Measurements from ENCODE around the gene AMPD1.

The AMPD1 gene

DNA sequence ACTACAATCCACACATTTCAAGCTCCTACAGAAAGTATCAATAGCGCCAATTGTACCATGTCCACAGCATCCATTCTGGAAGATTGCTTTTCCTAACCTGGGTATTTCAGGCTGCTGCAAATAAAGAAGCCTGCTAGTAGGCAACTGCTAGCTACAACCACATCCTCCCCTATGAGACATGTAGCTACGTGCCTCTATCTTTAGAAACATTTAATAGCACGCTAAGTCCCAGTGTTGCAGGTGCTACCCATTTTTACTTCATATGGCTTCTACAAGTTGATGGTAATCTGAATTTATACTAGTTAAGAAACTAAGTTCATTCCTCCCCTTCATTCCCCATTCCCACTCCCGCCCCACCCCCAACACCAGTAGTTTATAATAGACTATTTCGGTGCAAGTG, 7.4 kb upstream of the AMPD1 start:
- H3K4me3 ChIP-seq (ENCODE audit: low read depth, low read length), result no peak overlapping the region
- DNase-seq (ENCODE audit: low read depth), result no peak

DNA sequence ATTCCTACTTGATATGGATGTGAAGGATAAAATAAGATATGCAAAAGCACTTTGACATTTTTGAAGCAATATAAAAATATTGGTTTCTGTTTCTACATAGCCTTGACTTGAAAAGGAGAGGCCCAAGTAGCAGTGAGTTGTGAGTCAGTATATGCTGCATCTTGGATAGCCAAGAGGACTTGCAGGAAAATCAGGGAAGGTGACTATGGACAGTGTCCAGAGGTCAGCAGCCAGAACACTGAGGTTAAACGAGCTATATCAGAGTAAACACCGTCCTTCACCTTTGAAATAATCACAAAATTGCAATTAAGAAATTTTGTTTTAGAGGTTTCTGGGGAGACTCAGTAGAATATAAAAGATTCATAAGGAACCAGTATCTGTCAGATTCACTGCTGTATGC, 6.6 kb upstream of the AMPD1 start:
- DNase-seq (ENCODE audit: low read depth), result no peak
- H3K4me3 ChIP-seq (ENCODE audit: low read depth, low read length), result no peak overlapping the region

DNA sequence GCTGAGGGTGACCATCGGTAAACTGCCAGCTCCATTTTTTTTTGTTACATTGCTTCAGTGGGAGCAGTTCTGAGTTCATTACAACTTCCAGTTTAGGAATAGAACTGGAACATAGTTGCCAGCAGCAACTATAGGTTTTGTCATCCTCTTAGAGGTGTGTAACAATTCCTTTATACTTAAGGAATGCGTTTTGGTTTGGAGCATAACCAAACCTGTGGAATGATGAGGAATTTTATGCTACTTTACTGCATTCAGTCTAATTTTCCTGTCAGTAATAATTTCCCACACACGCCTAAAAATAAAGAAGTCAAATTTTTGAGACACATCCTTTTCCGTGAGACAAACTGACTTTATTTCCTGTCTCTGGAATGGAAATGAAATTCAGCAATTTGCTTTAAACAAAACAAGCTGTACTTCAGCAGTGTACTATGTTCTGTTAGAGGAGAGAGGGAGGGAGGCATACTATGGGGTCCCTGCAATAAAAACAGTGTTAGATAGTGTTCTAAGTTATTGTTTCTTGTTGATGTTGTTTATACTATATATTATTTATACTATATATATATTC, 4.8 kb upstream of the AMPD1 start:
- no peak for DNase-seq (ENCODE audit: low read depth)
- H3K4me3 ChIP-seq (ENCODE audit: low read depth, low read length), result no peak overlapping the region

DNA sequence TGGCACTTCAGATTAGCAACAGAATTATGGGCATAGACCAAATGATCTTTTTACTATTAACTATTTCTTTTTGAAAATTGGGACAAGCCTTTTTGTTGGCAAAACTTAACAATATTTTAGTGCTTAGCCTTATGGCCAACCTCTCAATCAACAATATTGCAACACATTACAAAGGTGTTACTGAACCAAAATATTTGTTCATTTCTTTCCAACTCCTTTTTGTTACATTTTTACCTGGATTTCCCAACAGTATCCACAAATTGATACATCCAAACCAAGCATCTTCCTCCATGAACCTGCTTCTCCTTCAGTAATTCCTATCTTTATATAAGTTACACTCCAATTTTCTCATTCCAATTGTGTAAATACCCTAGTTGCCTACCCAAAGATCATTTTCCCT, 1.5 kb upstream of the AMPD1 start:
- no peak overlapping the region for H3K4me3 ChIP-seq (ENCODE audit: low read depth, low read length)
- no peak for DNase-seq (ENCODE audit: low read depth)

DNA sequence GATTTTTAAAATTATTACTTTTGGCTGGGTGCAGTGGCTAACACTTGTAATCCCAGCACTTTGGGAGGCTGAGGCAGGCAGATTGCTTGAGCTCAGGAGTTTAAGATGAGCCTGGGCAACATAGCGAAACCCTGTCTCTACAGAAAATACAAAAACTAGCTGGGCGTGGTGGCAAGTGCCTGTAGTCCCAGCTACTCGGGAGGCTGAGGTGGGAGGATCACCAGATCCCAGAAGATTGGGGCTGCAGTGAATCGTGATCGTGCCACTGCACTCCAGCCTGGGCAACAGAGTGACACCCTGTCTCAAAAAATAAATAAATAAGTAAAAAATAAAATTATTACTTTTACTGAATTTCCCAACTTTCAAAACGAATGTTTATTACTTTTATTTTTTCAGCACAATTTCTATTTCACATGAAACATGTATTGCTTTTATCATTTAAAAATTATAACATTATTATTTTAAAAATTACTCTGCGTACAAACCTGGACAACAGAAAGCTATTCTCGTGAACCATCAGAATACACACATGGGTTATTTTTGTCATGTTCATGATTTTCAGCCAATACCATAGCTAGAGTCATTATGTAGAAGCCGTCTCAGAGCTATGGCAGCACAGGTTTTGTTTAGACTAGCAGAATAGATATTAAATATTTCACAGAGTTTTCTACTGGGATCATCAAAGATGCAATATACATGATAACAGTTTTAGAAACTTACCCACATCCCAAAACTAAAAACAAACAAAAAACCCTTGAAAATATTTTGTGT, 621 bp downstream of the AMPD1 start:
- H3K4me3 ChIP-seq (ENCODE audit: low read depth, low read length), result no peak overlapping the region
- no peak for DNase-seq (ENCODE audit: low read depth)

DNA sequence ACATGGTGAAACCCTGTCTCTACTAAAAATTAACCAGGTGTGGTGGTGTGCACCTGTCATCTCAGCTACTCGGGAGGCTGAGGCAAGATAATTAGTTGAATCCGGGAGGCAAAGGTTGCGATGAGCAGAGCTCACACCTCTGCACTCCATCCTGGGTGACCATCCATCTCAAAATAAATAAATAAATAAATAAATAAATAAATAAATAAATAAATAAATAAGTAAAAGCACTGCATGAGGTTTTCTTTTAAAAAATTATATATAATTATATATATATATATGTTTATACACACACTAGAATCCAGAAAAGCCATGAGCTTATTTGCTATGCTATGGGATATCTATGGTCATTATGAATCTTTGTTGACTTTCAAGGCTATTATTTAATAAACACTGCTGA, 2.4 kb downstream of the AMPD1 start:
- H3K4me3 ChIP-seq (ENCODE audit: low read depth, low read length), result no peak overlapping the region
- DNase-seq (ENCODE audit: low read depth), result no peak

DNA sequence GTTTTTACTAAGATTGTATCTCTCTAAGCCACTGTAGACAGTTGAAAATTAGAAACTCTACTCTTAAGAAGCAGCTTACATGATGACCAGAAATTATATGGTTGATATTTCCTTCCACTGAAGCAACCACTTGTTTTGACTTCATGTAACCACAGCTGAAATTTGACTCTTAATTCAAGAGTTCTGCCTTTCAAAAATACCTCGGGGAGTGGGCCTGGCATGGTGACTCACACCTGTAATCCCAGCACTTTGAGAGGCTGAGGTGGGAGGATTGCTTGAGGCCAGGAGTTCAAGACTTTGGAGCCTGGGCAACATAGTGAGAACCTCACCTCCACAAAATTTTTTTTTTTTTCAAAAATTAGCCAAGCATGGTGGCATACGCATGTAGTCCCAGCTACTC, 4.3 kb downstream of the AMPD1 start:
- DNase-seq (ENCODE audit: low read depth), result no peak
- H3K4me3 ChIP-seq (ENCODE audit: low read depth, low read length), result no peak overlapping the region

DNA sequence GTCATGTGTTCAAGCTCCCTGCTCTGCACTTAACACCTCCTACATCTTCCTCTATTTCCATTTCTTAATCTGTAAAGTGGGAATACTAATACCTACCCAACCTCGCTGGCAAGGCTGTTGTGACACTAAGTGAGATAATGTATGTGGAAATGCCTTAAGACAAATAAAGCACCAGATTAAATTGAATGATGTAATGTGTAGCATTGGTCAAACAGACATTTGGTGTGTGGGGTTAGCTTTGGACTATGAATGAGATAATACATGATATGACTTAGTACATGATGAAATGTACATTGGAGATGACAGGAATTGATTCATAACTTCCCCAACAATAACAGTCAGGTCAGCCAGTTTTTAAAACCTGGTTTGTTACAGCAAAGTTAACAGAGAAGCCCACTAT, 5.2 kb downstream of the AMPD1 start:
- no peak overlapping the region for H3K4me3 ChIP-seq (ENCODE audit: low read depth, low read length)
- DNase-seq (ENCODE audit: low read depth), result no peak

DNA sequence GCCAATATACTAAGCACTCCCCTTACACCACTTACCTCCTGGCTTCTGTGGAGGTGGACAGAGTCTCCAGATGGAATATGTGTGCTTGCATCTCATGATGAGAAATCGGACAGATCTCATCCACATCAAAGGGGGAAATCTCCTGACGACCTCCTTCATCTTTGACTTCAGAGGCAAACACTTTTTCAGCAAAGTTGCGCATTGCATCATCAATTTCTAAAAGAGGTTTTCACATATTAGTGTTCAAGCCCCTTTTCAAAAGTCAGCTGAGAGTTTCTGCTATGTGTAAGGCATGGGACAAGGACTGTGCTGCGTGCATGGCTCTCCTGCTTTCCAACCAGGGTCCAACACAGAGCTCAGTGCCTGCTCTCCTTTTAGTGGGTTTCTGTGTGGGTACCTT, 6.8 kb downstream of the AMPD1 start:
- DNase-seq (ENCODE audit: low read depth), result no peak
- H3K4me3 ChIP-seq (ENCODE audit: low read depth, low read length), result no peak overlapping the region

DNA sequence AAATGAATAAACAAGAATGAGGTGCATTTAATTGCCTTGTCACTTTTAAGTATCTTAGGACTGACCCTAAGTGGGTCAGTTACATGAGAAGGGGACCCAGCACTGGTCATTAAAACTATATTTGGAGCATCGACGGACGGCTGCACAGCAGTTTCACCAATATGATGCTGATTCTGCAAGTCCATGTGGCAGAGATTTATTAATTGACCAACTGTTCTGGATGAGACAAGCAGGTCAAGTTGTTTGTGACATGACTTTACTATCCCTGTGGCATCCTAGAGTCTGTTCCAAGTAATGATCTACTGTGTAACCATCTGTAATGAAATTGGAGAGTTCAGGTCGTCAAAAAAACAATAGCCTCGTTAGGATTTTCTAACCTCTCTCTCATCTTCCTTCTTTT, 9.5 kb downstream of the AMPD1 start:
- DNase-seq (ENCODE audit: low read depth), result no peak
- no peak overlapping the region for H3K4me3 ChIP-seq (ENCODE audit: low read depth, low read length)

DNA sequence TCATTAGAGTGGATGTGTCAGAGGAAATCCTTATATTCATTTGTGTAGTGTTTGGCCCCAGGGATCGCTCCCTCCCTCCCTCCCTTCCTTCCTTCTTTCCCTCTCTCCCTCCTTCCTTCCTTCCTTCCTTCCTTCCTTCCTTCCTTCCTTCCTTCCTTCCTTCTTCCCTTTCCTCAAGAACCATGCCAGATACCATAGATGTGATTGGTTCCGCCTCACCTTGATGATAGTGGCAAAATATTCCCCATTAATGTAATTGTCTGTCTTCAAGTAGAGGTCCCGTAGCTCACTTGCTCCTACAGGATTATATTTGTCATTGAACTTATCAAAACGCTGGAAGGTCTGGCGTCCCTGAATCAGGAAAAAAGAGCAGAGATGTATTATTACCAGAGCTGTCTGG, 17.7 kb downstream of the AMPD1 start:
- DNase-seq (ENCODE audit: low read depth), result no peak
- no peak overlapping the region for H3K4me3 ChIP-seq (ENCODE audit: low read depth, low read length)

DNA sequence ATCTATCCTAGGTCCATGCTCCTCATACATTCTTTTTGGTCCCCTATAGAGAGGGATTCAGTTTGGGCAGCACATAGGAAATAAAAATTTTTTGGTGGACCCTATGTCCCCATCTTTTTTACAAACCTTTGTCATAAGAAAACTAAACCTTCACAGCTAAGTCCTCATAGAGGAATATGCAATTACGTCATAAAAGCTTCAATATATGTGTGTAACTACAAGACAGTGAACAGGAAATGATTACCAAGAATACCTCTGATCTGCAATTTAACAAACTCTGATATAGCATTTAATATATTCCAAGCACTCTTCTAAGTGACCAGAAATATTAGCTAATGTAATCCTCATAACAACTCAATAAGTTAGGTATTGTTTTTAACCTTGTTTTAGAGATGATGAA, 19.2 kb downstream of the AMPD1 start:
- H3K4me3 ChIP-seq (ENCODE audit: low read depth, low read length), result no peak overlapping the region
- DNase-seq (ENCODE audit: low read depth), result no peak

DNA sequence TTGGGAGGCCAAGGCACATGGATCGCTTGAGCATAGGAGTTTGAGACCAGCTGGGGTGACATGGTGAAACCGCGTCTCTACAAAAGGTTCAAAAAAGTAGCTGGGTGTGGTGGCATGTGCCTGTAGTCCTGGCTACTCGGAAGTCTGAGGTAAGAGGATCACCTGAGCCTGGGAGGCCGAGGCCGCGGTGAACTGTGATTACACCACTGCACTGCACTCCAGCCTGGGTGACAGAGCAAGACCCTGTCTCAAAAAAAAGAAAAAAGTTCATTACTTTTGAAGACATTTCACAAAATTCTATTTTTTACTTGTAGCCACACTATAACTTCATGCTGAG, 23.4 kb downstream of the AMPD1 start:
- no peak for DNase-seq (ENCODE audit: low read depth)
- H3K4me3 ChIP-seq (ENCODE audit: low read depth, low read length), result no peak overlapping the region

DNA sequence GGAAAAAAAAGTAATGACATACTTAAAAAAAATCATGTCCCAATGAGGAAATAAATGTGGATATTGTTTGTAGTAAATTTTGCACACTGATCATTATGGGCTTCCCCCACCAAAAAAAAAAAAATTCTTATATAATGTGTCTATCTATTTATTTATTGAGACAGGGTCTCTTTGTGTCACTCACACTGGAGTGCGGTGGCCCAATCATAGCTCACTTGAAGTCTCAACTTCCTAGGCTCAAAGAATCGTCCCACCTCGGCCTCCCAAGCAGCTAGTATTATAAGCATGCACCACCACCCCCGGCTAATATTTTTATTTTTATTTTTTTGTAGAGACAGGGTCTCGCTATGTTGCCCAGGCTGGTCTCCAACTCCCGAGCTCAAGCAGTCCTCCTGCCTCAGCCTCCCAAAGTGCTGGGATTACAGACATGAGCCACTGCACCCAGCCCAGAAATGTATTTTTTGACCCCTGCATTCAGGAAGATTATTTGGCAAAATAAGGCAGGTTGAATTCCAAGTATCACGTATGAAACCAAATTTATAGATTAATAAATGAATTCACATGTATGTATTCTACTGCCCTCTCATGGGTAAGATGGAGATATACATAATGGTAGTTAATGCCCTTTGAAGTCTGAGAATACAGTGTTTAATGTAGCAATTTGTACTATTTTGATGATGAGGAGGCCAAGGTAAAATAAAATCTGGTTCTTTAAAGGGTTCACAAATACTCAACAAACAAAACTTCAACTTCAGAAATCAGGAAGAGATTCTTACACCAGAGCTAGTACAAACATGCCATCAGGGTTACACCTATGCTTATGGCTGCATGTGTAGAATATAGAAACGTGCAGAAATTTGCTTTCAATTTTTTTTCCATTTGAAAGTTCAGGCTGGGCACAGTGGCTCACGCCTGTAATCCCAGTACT, 24.1 kb downstream of the AMPD1 start:
- H3K4me3 ChIP-seq (ENCODE audit: low read depth, low read length), result no peak overlapping the region
- no peak for DNase-seq (ENCODE audit: low read depth)

DNA sequence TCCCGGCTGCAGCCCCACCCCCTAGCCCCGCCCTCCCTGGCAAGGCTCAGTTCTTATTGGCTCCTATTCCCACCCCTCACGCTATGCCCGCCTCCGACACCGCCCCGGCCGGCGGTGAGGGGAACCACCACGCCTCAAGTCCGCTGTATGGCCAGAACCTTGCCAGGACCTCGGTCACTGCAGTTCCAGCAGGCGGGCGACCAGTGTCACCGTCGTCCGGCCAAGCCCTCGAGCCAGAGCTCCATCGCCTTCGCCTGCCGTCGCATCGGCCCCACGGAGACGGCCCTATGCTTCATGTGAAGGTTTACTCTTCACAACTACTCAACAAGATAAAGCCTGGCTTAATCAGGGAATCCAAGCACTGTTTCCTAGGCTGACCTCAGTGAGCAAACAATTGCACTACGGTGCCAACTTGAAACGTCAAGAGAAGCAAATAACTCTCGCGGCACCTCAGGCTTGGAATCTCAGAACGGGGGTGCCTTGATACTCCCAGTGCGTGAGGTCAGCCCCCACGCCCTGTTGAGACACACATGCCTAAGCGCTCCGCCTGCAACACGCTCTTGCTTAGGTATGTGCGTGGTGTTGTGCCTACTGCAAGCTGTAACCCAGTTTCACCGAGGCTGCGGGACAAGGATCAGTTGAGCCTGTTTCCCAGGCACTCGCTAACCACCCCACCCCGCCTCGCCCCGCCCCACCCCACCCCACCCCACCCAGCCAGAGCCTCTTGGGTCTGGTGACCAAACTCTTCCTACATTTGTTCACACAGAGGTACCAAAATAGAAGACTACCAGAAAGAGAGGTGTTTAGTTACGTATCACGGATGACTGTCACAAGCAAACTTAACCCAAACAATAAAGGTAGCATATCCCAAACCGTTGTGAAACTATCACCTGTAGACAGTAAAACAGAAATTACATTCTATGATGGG, 25.0 kb downstream of the AMPD1 start:
- peak overlapping the region; percentile 60 for H3K4me3 ChIP-seq (ENCODE audit: low read depth, low read length)
- peak; percentile 52 for DNase-seq (ENCODE audit: low read depth)

DNA sequence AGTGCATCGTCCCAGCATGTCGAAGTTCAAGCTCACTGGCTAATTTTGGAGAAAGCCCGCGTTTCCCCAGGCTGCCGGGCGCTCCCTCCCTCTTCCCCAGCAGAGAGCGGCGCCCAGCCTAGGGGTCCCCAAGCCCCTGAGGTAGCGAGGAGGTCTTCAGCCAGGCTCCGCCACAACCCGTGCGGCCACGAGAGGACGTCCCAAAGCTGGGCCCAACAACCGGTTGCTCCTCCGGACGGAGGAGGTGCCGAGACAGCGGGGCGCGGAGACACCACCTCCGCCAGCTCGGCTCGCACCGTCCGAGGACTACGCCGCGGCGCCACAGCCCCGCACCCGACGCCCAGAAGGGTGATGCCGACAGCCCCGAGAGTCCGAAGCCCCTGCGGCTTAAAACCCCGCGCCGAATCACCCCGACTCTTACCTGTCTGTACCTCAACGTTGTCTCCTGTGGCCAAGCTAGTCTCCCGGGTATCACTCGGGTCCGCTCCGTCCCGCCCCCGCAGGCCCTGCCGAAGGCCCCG, 25.7 kb downstream of the AMPD1 start, which contains the start of gene DENND2C:
Gene DENND2C, minus strand, starts transcription at position 488 of the 521 bp plus-strand sequence. CDS start 44,065 bp downstream, outside the sequence.
- peak within 1 kb of the TSS; percentile 60 for H3K4me3 ChIP-seq (ENCODE audit: low read depth, low read length)
- DNase-seq (ENCODE audit: low read depth), result no peak

DNA sequence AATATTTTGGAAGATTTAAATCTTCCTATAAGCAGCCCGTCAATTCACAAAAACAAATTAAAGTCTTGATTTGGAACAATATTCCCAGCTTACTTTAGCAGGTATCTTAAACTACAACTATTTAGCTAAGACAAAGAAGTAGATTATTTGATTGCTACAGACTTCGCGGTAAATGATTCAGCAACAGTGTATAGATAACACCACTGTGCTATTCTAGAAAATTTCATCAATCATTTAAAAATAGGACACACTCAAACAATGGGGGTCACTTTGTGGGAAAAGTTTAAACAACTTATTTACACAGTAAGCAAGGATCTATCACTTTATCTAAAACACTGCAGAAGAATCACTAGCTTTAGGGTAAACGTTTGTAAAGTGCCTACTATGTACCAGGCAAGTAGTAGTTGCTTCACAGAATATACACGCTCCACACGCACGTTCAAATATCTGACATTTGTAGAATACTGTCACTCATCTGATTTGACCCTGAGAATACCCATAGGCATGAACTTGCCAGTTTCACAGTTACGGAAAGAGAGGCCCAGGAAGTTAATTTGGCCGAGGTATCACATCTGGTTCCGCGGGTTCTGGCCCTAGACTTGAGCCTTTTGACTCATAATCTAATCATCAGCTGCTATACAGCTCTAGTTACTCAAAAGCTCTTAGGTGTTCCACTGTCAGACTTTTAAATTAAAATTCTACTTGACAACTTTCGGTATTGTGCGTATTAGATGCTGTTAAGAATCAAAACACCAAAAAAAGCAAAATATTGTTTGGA, 26.4 kb downstream of the AMPD1 start:
- DNase-seq (ENCODE audit: low read depth), result no peak
- H3K4me3 ChIP-seq (ENCODE audit: low read depth, low read length), result peak overlapping the region; percentile 60

DNA sequence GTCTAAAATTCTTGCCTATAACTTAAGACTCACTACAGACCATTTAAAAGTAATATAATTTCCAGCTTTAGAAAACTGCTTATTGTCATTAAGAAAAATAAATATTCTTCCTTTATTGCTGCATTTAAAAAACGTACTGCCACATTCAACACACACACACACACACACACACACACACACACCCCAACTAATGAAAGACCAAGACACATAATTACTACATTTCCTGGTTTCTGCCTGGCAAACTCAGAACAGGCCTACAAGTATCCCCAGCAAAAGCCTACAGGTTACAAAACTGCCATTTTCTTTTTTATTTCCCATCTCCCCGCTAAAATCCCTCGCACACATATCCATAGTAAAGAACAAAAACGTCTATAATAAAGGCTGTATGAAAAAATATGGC, 27.0 kb downstream of the AMPD1 start:
- no peak overlapping the region for H3K4me3 ChIP-seq (ENCODE audit: low read depth, low read length)
- DNase-seq (ENCODE audit: low read depth), result no peak

DNA sequence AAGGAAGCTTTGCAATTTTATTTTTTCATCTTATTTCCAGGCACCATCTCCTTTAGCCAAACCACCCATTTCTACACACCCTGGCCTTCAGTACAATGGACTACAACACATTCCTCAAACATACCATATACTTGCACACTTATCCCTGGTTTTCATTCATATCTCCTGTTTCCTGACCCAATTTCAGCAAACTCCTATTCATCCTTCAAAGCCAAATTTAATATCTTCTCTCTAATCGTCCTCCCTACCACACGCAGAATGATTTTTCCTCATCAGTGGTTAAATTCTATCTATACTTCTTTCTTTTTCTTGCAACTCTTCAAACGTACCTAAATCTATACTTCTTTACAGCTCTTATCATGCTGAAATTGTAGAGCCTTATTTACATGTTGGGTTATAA, 28.4 kb downstream of the AMPD1 start:
- no peak for DNase-seq (ENCODE audit: low read depth)
- no peak overlapping the region for H3K4me3 ChIP-seq (ENCODE audit: low read depth, low read length)

All from skeletal muscle cell (primary cell).